HG03354 (cell line): ENCODE measurements around the gene KRTAP1-1.
"Not testable (repeated sequence)": the region's sequence is repeated elsewhere in the genome, so short reads cannot be mapped to it uniquely, and the experiment has no call there.

Experiments
- ATAC-seq: cut with Tn5 transposase; IDR thresholded peaks from one replicate; pipeline ENCODE4 v1.9.1; 2021; ENCODE audit warnings: mild to moderate bottlenecking; ENCODE audit not compliant: unreplicated experiment, poor library complexity, severe bottlenecking

The KRTAP1-1 gene

DNA sequence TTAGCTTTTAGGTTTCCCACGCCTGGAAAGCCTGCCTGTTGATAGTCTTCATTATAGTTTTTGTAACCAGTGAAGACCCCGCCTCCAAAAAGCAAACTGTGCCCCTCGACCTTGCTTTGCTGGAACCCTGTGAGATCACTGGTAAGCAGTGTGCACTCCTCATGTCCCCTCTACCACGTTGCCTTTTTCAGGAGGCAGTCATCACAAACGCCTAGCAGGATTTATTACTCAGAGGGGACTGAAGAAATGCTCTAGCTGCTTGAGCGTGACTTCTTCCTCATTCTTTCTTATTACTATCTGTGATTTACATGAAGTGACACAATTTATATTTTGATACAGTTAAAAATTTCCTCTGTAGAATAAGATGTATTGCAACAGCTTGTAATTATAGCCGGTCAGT is 25.8 kb downstream of the KRTAP1-1 start:
- no peak for ATAC-seq

DNA sequence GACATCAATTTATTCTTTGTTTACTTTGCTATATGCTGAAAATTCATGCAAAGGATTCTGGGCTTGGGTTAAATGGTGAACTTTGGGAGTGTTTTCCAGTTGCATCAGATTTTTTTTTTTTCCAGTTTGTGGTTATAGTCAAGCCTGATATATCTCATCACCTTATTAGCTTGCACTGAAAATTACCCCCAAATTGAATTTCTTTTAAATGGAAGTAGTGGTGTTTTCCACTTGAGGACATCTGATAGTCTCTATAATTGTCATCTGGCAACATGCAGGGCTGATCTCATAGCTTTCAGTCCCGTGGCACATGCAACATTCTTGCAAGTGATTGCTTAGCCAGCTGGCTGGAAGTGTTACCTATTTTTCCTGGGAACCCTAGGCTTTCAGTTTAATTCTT is 27.6 kb downstream of the KRTAP1-1 start:
- ATAC-seq = no peak

- ATAC-seq = no peak
These were observed 28.1 kb downstream of the KRTAP1-1 start for GRCh38 chr17:41013181-41013580.

GRCh38 chr17:41012326-41013120 is 28.7 kb downstream of the KRTAP1-1 start:
- ATAC-seq = no peak

GRCh38 chr17:41010441-41010840 is 30.8 kb downstream of the KRTAP1-1 start:
- ATAC-seq = no peak

- no peak for ATAC-seq
These were observed 31.3 kb downstream of the KRTAP1-1 start for GRCh38 chr17:41009936-41010335.

- no peak for ATAC-seq
These were observed 31.9 kb downstream of the KRTAP1-1 start for GRCh38 chr17:41009301-41009760.

GRCh38 chr17:41008811-41009210 is 32.4 kb downstream of the KRTAP1-1 start, which contains the start of gene KRTAP3-1:
KRTAP3-1 (minus strand) TSS chr17:41009128; CDS start chr17:41009074, 54 bp downstream.
- ATAC-seq = no peak

DNA sequence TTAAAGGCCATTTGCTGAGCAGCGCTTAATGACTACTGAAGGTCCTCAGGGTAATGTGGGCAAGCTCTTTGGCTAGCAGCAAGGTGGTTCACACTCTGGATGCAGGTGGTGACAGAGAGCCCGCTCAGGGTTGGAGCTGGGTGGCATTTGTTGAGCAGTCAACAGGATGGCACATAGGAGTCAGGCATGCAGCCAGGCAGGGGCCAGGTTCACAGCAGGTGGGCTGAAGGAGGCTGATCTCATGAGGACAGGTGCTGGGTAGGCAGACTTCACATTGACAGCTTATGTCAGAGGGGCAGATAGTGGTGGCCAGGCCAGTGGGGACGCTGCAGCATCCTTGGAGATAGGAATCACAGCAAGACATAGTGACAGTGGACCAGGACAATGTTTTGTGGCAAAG is 36.9 kb downstream of the KRTAP1-1 start:
- no peak for ATAC-seq

GRCh38 chr17:41003926-41004325 is 37.3 kb downstream of the KRTAP1-1 start:
- ATAC-seq = no peak

GRCh38 chr17:41002814-41003213 is 38.4 kb downstream of the KRTAP1-1 start:
- no peak for ATAC-seq

- ATAC-seq = no peak
These were observed 39.5 kb downstream of the KRTAP1-1 start for GRCh38 chr17:41001795-41002194.

GRCh38 chr17:40999563-40999962 is 41.7 kb downstream of the KRTAP1-1 start, which contains the start of gene KRTAP3-2:
KRTAP3-2 (minus strand) TSS chr17:40999906; CDS start chr17:40999853, 53 bp downstream.
- not testable (repeated sequence) for ATAC-seq

- no peak for ATAC-seq
These were observed 43.9 kb downstream of the KRTAP1-1 start for GRCh38 chr17:40997361-40997760.

DNA sequence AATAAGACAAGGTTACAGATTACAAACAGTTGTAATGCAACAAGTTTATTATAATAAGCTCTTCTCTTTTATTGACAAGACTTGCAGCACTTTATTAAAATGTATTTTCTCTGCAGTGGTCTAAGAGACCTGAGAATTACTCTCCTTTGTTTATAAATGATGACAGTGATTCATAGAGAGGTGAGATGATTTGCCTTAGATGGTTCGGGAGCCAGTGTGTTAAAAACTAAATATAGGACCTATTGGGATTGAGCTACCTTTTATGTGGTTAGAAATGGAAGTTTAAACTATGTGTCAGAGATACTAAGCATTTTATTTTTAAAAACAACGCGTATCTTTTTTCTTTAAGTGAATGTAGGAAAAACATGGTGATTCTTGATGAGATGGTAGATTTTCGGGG is 44.4 kb downstream of the KRTAP1-1 start:
- no peak for ATAC-seq

DNA sequence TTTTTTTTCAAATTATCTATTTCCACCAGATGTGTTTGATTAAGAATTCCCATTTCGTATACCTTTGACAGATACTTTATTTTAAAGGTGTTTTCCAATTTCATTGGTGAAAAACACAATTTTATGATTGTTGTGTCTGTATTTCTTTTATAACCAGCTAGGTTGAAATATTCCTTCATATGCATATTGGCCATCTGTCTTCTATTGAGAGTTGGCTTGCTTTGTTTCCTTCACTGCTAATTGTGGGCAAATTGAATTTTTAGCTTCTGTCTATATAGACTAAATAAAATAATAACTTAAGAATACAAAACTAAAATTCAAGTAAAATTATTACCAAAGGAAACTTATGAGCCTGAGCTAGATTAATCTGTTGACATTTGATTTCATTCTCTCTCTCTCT is 46.1 kb downstream of the KRTAP1-1 start:
- no peak for ATAC-seq

DNA sequence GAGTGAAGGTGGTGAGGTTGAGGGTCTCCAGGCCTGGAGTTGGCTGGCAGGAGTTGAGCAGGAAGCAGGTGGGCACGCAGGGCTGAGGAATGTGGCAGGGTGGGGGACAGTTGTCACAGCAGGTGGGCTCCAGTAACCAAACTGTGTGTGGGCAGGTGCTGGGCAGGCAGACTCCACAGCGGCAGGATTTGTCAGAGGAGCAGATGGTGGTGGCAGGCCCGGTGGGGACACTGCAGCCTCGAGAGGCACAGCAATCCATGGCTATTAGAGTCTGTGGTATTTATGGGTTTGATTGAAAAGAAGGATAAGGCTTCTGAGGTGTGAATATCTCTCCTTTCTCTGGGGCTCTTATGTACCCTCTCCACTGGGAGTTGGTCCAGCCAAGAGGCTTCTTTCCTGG is 47.4 kb downstream of the KRTAP1-1 start, which contains the start of gene KRTAP3-3:
KRTAP3-3 (minus strand) TSS at position 326 of the 400 bp plus-strand sequence; CDS start at position 259, 67 bp downstream.
- no peak for ATAC-seq

DNA sequence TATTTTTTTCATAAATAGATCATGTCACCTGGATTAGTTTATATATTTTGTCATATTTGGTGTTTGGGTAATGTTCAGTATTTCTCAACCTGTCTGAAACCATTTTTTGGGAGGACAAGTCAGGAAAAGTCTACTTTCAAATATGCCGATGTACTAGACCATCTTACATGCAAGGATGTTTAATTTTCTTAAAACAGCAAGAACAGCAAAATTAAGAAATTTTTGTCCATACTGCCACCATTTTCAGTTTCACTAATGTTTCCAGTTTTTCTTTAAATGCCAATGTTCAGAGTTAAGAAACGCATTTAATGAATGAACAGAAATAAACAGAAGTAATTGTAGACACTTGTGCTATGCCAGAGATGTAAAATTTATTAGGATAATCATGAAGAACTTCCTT is 48.2 kb downstream of the KRTAP1-1 start:
- ATAC-seq = no peak

GRCh38 chr17:40992666-40993065 is 48.6 kb downstream of the KRTAP1-1 start:
- no peak for ATAC-seq
